Forelimb muscle (tissue), 1 donor: ENCODE measurements around the gene HSBP1L1. TPM values are rescaled to one million over a fixed set of nuclear protein-coding genes. Genes with fewer than 3 reads are reported as not detected.

ENCODE experiments used
- DNase-seq: peaks from one replicate; pipeline ENCODE4 v3.0.0-alpha.2; 2013; ENCODE audit warnings: low read depth
- polyA plus RNA-seq: library from polyadenylated mRNA; unstranded; fragments of 120-200 nt; gene quantifications from one replicate; pipeline ENCODE4 v1.2.1, GENCODE V29; 2013; ENCODE audit not compliant: insufficient read length

Gene HSBP1L1
- 2.6 TPM for polyA plus RNA-seq

DNA sequence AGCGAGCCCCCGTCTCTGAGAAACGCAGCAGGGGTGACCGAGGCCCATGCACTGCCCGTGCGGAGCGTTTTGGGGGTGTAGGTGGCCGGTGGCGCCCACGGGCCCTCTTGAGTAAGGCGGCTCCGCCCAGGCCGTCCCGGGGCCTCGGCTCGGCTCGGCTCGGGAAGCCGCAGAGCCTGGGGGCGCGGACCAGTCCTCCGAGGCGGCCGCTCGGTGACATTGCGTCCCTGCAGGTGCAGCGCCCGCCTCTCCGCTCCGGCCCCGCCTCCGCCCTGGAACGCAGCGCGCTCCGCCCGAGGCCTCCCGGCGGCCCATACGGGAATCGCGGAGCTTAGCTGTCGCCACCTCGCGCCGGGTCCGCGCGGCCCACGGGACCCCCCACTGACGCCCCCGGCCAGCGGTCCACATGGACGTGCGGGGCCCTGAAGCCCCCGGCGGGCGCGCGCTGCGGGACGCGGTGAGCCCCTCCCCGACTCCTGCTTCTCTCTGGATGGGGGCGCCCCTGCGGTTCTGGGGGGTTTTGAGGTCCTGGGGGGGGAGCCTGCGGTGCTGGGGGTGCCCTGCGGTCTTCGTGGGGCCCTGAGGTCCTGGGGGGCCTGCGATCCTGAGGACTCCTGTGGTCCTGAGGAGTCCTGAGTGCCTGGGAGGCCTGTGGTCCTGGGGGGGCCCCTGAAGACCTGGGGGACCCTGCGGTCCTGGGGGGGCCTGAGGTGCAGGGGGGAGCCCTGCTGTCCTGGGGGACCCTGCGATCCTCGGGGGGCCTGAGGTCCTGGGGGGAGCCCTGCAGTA, at the start of gene HSBP1L1:
Gene HSBP1L1 (plus strand): TSS at position 314 of the 789 bp plus-strand sequence. CDS start 93 bp downstream, at position 407.
- DNase-seq = no peak

DNA sequence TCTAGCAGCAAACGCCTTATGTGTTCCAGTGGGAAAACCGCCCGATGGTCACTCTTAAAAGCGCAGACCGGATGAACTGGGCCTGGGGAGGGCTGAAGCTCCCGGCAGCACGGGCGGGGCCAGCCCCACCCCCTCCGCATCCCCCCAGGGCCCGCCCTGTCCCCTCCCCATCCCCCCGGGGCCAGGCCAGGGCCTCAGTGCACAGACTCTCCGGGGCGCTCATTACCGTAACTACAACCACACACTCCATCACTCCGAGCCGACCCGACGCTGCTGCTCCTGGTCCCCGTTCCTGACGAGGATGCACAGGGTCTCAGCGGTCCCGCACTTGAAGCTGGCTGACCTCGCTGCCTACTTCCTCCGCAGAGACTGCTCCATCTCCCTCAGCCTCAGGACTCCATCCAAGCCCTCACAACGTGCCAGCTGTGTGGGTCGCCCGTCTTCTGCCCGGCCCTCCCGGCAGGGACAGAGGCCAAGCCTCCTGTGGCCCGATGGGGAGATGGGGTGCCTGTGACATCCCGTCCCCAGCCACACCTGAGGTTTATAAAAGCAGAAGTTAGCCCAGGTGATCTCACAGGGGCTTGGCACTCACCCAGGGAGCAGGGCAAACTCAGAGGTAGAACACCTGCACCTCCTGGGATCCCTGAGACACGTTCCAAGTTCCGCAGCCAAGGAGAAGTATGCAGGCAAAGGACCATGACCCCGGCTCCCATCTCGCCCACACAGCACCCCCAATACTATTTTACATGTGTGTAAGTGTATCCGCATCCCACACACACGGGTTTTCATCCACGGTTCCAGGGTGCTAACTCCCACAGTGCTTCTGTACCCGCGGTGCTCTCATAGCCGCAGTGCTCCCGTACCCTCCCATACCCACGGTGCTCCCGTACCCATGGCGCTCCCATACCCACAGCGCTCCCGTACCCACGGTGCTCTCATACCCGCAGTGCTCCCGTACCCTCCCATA, 49.0 kb upstream of the HSBP1L1 start:
- no peak for DNase-seq

DNA sequence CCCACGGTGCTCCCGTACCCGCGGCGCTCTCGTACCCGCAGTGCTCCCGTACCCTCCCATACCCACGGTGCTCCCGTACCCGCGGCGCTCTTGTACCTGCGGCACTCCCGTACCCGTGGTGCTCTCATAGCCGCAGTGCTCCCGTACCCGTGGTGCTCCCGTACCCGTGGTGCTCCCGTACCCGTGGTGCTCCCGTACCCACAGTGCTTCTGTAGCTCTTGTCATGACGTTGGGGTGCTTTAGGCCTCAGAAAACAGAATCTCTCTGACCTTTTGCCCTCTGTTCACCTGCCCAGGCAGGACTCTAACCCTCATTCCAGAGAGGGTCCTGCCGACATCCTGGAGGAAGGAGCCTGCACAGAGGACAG, 48.3 kb upstream of the HSBP1L1 start:
- no peak for DNase-seq

DNA sequence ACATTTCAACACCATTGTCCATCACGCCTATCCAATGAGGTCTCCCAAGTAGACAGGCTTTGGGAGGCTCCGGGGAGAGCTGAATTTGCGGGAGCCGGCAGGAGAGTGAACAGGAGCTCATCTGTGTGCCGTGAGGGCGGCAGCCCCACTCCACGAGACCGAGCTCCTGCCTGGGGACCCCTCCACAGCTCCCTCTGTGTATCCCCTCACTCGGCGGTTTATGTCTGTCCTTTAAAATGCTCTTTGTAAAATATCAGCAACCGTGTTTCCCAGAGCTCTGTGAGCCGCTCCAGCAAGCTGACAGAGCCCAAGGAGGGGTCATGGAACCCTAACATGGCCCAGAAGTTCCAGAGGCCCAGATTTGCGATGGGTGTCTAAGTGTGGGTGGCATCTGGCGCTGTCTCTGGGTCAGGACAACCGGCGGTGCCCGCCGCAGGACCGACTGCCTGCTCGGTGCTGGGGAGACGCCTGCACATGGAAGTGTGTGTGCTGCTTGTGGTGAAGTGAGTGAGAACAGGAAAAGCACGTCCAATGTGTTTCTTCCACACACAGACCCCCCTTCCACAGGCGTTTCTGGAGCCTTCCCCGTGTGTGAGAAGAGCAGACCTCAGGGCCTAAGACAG, 47.8 kb upstream of the HSBP1L1 start:
- DNase-seq = no peak

DNA sequence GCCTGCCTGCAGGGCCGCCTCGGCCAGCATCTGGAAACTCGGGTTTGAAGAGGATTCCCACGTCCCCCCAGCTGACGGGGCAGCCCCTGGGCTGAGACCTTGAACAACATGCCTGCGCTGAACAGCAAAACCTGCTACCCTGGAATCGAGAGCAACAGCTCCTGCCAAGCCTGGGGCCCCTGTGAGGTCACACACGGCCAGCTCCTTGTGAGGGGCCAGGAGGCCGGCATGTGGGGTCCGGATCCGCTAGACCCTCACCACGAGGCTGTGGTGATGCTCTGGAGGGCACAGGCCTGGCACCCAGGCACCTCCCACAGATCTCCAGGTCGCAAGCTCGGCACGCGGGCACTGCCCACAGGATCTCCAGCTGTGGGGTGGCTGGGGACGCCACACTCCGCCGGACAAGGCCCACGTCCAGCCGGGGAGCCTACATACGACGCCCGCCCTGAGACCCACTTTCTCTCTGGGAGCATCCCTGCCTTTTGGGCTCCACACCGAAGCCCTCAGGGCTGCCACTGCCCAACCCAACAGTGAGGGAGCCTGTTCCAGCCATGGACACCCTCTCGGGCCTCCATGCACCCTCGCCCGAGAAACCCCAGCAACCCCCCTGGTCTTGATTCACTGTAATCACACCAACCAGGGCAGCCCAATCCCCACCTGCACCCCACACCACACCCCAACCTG, 47.1 kb upstream of the HSBP1L1 start:
- DNase-seq = no peak

DNA sequence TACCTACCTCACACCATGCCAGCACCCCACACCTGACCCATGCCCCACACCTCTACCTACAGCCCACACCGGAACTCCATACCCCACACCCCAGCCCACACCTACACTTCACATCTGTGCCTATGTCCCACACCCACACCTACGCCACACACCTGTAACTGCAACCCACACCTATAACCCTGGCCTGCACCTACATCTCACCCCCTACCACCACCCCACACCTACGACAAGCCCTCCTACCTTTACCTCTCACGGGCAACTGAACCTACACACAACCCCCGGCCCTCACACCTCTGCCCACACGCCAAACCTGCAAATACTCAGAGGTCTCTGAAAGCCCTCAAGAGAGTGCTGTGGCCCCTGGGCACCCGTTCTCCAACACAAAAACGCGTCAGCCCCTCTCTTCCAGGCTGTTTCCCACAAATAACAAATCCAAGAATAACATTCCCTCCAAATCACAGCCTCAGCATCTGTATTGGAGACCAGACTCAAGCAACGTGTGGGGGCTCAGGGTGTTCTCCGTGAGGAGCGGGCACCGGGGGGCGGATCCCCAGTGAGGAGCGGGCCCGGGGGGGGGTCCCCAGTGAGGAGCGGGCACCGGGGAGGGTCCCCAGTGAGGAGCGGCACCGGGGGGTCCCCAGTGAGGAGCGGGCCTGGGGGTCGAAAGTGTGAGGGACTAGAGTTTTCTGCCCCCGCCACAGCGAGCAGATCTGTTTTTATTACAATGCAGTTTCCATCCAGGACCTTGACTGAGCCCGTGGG, 46.4 kb upstream of the HSBP1L1 start:
- DNase-seq = no peak

DNA sequence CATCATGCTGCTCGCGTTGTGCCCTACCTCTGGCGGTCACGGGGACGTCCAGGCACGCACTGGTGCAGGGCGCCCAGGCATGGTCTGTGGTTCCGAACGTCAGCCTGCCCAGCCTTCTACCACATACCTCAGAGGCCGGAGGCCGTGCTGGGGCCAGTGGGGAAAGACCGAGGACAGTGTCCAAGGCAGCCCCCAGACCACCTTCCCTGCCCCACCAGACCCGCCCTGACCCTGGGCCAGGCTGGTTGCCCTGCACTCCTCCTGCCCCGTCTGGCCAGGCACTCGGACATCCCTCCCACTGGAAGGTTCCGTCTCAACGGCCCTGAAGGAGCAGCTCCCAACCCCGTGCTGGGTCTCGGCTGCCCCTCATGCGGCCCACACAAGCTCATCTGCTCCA, 45.8 kb upstream of the HSBP1L1 start:
- no peak for DNase-seq

DNA sequence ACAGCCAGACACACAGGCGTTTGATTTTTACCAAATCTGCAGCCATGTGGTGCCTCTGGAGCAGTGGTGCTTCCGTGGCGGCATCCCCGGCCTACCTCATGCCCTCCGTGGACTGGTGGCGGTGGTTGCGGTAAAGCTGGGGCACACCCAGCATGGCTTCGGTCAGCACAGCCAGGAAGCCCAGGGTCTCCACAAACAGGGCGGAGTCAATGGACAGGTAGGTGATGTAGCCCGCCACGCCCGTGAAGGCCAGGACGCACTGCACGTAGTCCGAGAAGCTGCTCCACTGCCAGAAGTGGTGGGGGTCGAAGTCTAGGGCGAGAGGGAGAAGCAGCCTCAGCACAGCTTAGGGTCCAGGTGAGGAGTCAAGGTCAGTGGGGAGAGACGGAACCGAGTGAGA, 45.4 kb upstream of the HSBP1L1 start:
- no peak for DNase-seq

DNA sequence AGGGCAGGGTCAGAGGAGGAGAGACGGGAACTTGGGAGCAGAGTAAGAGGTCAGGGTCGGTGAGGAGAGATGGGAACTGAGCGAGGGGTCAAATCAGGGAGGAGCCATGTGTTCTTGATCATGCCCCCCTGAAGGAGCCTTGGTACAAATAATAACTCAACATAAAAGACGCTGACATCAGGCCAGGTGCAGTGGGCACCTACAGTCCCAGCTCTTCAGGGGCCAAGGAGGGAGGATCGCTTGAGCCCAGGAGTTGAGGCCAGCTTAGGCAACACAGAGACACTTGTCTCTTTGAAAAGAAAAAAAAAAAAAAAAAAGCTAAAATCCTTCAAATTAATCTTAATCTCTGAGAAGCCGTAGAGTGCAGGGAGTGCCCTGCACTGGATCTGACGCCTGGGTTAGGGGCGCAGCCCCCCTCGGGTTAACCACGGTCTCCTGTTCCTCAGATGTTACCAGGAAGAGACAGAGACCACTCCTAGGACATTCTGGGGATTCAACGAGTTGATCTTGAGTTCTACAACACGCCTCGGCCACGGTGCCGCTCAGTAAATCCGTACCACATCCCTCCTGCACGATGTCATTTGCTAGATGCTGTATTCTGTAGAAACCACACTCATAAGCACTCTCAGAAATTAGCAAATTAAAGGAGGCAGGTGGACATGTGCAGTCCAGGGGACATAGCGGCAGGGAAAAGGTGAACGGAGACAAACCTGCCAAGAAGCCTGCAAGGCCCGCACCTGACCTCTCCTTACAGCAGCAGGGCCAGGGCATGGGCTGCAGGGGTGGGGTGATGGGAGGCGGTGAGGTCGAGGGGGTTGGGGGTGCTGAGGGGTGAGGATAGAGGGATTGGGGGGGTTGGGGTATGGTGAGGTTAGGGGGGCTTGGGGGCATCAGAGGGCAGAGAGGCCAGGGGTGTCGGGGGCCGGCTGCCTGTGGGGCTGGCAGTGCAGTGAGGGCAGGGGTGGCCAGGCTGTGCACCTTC, 42.2 kb upstream of the HSBP1L1 start:
- no peak for DNase-seq

DNA sequence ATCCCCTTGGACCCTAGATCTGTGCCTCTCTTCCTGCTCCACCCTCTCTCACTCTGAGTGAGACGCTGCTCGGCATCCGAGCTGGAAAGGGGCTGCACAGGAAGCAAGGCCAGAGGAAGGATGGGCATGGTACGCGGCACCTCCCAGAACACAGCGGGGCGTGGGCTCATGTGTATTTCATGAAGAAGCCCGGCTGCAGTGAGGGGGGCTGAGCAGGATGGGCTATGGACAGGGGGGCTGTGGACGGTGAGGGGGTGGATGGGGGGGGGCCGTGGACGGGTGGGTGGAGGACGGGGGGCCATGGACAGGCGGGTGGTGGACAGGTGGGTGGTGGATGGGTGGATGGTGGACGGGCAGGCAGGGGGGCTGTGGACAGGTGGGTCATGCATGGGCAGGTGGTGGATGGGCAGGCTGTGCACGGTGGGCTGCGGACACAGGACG, 41.5 kb upstream of the HSBP1L1 start:
- no peak for DNase-seq

DNA sequence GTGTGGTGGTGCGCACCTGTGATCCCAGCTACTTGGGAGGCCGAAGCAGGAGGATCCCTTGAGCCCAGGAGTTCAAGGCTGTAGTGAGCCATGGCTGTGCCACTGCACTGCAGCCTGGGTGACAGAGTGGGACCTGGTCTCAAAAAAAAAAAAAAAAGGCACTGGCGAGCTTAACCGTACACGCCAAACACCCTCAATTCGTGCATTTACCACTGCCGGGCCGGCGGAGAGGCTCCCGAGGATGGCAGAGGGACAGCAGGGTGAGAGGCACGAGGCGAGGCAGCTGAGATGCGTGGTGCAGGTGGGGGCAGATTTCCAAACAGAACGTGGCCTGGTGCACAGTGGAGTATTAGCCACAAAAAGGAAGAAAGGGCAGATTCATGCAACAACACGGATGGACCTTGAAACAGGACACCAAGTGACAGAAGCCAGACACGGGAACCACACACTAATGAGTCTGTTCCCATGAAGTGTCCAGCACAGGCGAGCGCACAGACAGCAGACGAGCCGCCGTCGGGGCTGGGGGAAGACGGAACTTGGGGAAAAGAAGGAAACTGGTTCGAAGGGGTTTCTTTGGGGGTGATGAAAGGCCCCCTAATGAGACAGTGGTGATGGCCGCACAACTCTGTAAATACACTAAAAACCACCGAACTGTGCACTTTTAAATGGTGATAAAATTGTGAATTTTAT, 40.4 kb upstream of the HSBP1L1 start:
- no peak for DNase-seq

DNA sequence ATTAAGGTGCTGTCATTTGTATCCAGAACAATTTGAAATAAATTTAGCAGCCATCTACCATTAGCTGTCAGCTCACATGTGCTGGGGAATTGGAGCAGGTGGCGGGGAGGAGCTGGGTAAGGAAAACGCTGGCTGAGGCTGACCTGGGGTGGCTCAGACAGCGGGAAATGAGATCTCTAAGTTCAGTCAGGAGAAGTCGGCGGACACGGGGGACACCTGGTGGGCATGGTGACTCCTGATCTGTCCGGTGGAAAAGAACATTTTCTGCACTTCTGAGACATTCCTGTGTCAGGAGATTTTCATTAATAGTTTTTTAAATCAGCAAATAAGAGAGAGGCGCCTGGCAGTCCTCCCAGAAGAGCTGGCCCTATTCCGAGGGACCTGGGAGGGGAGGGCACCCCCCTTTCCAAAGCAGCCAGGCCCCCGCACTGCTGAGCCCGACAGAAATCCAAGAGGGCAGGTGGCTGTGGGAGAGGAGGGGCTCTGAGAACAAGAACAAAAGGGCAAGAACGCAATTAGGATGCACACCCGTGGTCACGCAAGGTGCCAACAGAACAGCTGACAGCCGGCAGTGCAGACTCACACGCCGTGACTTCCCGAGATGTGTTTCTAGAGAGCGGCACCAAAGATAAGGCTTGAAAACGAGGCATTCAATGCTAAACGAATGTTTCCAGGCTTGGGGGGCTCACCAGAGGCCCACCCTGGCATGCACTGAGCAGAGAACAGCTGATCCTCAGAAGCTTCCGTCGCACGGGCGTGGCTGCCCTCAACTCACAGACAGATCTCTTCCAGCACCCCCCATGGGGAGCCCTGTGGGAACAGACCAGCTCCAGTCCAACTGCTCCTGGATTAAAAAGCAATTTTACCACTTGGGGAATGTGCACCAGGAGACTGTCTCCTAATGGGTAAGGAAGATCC, 39.4 kb upstream of the HSBP1L1 start:
- DNase-seq = no peak

DNA sequence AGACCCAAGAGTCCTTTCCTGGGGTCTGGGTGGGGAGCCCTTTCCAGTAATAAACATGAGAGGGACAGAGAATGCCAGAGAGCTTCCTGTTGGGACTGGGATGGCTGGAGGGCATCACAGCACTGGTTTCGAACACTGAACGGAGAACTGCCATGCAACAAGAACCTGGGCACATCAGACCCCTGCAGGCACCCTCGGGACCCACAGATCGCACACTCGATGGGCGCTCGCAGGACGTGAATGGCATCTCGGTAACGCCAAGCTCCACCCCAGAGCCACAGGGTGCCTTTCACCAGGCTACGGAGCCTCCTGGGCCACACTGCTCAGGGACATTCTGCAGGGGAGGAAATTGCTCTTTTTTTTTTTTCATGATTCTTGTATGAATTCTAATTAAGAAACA, 38.1 kb upstream of the HSBP1L1 start:
- no peak for DNase-seq

DNA sequence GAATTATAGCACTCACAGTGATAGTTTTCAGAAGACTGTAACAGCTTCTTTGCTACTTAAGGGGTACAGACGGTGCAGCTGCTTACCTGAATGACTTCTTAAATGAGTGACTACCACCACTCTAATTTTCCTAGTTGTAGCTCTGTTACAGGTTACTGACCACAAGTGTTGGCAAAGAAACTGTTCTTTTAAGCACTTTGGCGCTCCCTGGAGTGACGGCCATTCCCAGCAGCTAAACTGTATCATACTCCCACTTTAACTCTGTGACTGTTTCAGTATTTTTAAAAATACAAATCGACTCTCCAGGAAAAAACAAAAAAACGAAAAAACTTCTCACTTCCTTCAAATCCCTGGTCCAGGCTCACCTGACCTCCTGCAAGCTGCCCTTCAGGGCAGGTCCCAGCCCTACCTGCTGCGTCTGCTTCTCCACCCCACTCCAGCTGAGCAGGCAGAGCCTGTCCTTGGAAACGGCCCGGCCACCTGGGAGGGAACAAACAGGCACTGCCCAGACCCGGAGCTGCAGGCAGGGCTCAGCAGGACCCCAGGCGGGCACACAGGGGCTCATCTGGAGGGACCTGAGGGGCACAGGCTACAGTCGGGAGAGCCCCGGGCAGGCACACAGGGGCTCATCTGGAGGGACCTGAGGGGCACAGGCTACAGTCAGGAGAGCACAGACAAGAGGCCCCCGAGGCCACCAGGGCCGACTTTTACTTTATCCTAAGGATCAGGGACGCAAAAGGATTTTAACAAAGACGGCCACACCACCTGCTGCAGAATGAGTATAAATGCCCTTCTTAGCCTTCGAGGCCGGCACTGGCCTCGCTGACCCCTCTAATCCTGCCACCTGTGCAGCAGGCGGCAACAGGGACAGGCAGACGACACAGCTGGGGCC, 37.5 kb upstream of the HSBP1L1 start:
- DNase-seq = no peak

DNA sequence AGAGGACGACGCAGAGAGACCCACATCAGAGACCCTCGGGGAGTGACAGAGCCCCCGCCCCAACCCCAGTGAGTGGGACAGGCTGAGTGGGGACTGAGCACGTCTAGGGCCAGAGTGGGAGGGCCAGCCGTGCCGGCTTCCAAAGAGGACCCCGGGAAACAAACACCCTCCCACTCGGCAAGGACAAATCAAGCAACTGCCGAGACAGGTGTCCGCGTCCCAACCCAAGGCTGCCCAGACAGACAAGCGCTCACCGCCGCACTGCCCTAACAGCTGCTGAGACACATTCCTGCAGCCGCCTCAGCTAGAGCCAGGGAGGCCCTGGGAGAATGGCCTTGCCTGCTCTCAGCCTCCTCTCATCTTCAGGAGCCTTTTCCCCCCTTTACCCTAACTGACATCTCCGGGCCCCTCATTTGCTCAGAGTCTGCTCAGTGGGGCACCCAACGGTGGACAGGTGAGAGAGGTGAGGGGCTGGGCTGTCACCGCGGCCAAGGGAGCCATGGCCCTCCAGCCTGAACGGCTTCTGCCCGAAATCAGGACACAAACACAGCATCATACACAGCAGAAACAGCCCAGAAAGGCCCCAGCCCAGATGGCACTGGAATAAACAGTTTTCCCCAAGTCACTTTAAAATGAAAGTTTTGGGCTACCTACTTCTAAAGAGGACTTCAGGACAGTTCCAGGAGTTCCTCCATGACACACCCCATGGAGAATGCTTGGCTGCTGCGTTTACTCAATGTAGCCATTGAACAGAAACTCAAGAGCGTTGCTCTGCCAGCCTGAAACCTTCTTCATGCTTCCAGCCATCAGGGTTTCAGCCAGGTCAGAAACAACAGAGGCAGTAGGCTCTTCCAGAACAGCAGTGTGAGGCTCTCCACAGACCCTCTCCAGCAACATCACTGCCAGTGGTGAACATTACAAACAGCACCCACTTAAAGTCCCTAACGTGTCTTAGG, 36.6 kb upstream of the HSBP1L1 start:
- DNase-seq = no peak

DNA sequence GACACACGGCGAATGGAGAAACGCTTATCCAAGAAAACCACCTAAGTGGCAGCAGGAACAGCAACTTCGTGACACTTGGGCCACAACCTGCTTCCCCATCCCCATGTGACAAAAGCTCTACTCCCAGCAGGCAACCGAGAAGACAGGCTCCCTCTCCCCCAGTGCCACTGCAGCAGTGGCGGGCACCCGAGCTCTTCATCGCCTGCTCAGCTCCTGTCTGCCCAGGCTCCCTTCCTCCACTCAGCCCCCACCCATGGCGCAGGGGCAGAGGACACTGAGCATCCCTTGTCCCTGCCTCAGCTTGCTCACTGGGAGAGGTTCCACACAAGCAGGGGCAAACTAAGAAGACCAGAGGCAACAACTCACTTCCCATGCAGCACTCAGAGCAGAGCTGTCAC, 35.9 kb upstream of the HSBP1L1 start:
- no peak for DNase-seq
